G401.6 (cell line): ENCODE measurements around the gene ERICH6.

Source experiments
- FAIRE-seq: peaks from 2 replicates; lab custom pipeline; 2012; peaks lifted over from hg19 to GRCh38; lab: Jason Lieb, UNC

Gene ERICH6

DNA sequence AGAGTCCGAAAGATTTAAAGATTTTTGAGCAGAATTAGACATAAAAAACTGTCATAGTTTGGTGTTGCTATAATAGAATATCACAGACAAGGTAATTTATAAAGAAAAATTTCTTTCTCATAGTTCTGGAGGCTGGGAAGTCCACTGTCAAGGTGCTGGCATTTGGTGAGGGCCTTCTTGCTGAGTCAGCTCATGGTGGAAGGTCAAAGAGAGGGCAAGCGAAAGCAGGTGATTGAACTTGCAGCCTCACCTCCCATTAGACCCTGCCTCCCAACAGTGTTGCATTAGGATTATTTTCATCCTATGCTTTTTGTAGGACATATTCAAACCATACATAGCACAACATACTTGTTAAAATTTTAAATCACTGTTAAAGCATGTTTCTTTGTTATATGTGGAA lies 90.7 kb downstream of the ERICH6 start:
- FAIRE-seq = no peak

DNA sequence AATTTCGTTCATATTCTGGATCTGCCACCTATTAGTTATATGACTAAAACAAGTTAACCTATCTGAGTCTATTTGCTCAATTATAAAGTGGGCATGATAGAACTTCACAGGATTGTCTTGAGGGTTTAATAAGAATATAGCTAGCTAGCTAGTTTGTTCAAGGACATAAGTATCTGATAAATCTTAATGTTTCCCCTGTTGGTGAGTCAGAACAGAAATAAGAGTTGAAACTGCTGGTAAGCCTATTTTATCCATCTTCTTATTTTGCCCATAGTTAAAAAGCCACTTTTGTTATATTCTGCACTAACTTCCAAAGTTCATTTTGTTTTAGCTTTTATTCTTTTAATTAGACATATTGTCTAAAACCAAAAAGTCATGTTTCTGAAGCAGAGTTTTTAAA lies 91.2 kb downstream of the ERICH6 start:
- FAIRE-seq = no peak

DNA sequence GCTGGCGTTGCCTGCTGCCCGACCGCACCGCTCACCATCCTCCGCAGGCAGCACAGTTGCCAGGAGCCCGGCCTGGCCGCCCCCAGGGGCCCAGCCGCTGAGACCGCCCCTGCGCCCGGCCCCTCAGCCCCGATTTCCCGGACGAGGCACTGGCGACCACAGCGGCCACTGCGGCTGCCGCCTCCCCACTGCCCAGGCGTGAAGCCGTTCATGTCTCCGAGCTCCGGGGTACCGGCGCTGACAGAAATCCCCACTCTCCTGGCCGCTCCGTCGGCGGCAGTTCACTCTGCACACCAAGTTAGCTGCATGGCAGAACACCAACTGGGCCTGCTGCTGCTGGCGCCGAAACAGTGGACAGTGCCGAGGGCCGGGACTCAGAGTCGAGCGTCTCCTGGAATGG lies 92.1 kb downstream of the ERICH6 start:
- FAIRE-seq = no peak

DNA sequence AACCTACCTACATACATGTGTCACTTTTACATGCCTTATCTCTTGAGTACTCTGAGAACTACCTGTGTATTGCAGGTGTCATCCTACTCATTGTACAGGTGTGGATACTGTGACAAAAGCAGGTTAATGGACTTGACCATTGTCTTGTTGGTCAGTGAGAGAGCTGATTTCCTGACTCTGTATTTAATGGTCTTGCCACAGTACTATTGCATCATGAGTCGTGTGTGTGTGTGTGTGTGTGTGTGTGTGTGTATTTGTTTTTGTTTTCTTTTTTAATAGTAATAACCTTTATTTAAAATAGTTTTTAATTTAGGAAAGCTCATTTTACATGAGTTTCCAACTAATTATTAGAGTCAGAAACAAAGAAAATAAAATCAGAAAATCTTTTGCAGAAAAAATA lies 92.9 kb downstream of the ERICH6 start:
- FAIRE-seq = no peak

DNA sequence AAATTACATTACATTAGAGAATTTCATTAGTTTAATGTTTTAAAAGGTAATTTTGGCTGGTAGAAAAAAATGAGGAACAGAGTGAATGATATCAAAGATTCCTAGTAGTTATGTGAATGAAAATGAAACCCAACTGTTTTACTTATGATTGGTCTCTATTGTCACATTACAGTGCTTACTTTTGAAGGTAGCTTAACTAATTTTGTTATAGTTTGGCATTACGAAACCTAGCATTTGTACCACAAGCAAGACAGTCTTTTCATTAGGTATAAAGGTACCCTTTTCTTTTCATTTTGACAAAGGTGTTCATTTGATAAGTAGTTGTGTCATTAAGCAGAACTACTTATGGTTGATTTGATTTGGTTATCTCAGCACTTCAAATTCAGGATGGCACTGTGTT lies 93.7 kb downstream of the ERICH6 start:
- no peak for FAIRE-seq
